SK-N-SH (cell line): ENCODE results near the gene PLEKHA6. TPM values are rescaled to one million over a fixed set of nuclear protein-coding genes. Genes with fewer than 3 reads are reported as not detected.

Source experiments
- CTCF ChIA-PET: fragments of 300-600, 350-600 bp; formaldehyde crosslinking; extraction: SDS; loops from one replicate; lab custom pipeline; 2021; lab: Yijun Ruan, JAX
- POLR2A ChIA-PET: fragments of 350-600 bp; sonication (Branson Sonifier 250); formaldehyde crosslinking; extraction: SDS; loops from one replicate; lab custom pipeline; 2020; ENCODE audit warnings: antibody characterized with exemption, inconsistent platforms; lab: Yijun Ruan, JAX
- DNase-seq: peaks from one replicate; pipeline ENCODE4 v3.0.0; 2012
- H2AFZ ChIP-seq: fragments of 200-600 bp; sonication (generic); 2 replicates; pipeline ENCODE4 v1.8.1; 2016; ENCODE audit warnings: antibody characterized with exemption, mild to moderate bottlenecking, low read depth
- H3F3A ChIP-seq: fragments of 200-600 bp; sonication (generic); replicated peaks from 2 replicates; pipeline ENCODE3; 2016; ENCODE audit warnings: antibody characterized with exemption, mild to moderate bottlenecking; ENCODE audit not compliant: insufficient read depth
- H3K27ac ChIP-seq, 2 experiments: fragments of 200-500 bp in 1 of 2; fragments of 200-600 bp in 1 of 2; sonication (Bioruptor generic) in 1 of 2; sonication (generic), shearing (Covaris generic) in 1 of 2; 2 replicates each; pipeline versions ENCODE4 v1.5.1 to v1.6.1; 2014 to 2016; ENCODE audit warnings: low read depth in 2 of 2, inconsistent platforms in 1 of 2, low read length in 1 of 2, mild to moderate bottlenecking in 1 of 2, mixed read lengths in 1 of 2
- H3K27me3 ChIP-seq: fragments of 200-600 bp; sonication (generic), shearing (Covaris generic); 2 replicates; pipeline ENCODE4 v1.6.1; 2016; ENCODE audit warnings: mixed run types; ENCODE audit not compliant: insufficient read depth
- H3K36me3 ChIP-seq, 2 experiments: fragments of 200-500 bp in 1 of 2; fragments of 200-600 bp in 1 of 2; sonication (Bioruptor generic) in 1 of 2; sonication (generic) in 1 of 2; replicated peaks in 1 of 2; 2 replicates each; pipeline versions ENCODE3 to v1.5.1; 2014 to 2016; ENCODE audit warnings: low read length in 1 of 2, mild to moderate bottlenecking in 1 of 2; ENCODE audit not compliant: insufficient read depth in 2 of 2, control insufficient read depth in 1 of 2
- H3K4me1 ChIP-seq, 2 experiments: fragments of 200-500 bp in 1 of 2; fragments of 200-600 bp in 1 of 2; sonication (Bioruptor generic) in 1 of 2; sonication (generic), shearing (Covaris generic) in 1 of 2; 2 replicates each; pipeline versions ENCODE4 v1.5.1 to v1.6.1; 2014 to 2016; ENCODE audit warnings: low read depth in 1 of 2, low read length in 1 of 2, mixed run types in 1 of 2; ENCODE audit not compliant: insufficient read depth in 2 of 2, control insufficient read depth in 1 of 2
- H3K4me2 ChIP-seq: fragments of 200-600 bp; sonication (generic), shearing (Covaris generic); 2 replicates; pipeline ENCODE4 v1.6.1; 2017; ENCODE audit warnings: mixed run types
- H3K4me3 ChIP-seq, 2 experiments: fragments of 200-500 bp in 1 of 2; fragments of 200-600 bp in 1 of 2; sonication (Bioruptor generic) in 1 of 2; sonication (generic), shearing (Covaris generic) in 1 of 2; 2 replicates each; pipeline versions ENCODE4 v1.5.1 to v1.8.1; 2014 to 2016; ENCODE audit warnings: low read depth in 2 of 2, inconsistent platforms in 1 of 2, low read length in 1 of 2, mild to moderate bottlenecking in 1 of 2, mixed read lengths in 1 of 2, moderate library complexity in 1 of 2
- H3K79me2 ChIP-seq: fragments of 200-600 bp; sonication (generic); 2 replicates; pipeline ENCODE4 v1.8.1; 2017; ENCODE audit warnings: mild to moderate bottlenecking; ENCODE audit not compliant: insufficient read depth
- H3K9ac ChIP-seq: fragments of 200-600 bp; sonication (generic); 2 replicates; pipeline ENCODE4 v1.6.1; 2017; ENCODE audit warnings: mixed run types
- H3K9me2 ChIP-seq: fragments of 200-600 bp; sonication (generic); 2 replicates; pipeline ENCODE4 v1.6.1; 2017; ENCODE audit warnings: mixed run types
- H3K9me3 ChIP-seq: fragments of 200-600 bp; sonication (generic); 2 replicates; pipeline ENCODE4 v1.6.1; 2017; ENCODE audit warnings: mixed run types, mild to moderate bottlenecking, moderate library complexity
- H4K20me1 ChIP-seq: fragments of 200-600 bp; sonication (generic); 2 replicates; pipeline ENCODE4 v1.6.1; 2017; ENCODE audit warnings: mild to moderate bottlenecking, mixed run types; ENCODE audit not compliant: insufficient read depth
- CHD2 ChIP-seq: fragments of 150-350 bp; IDR thresholded peaks from 2 replicates; pipeline ENCODE4 v1.6.1; 2018; ENCODE audit warnings: low read length; ENCODE audit not compliant: partially characterized antibody
- EP300 ChIP-seq, 2 experiments: IDR thresholded peaks; 2 replicates each; pipeline versions ENCODE4 v1.4.0 to v1.6.1; 2012; ENCODE audit warnings: borderline replicate concordance in 1 of 2, low read depth in 1 of 2, low read length in 1 of 2
- EZH2phosphoT487 ChIP-seq: fragments of 200-600 bp; sonication (generic); IDR thresholded peaks from 2 replicates; pipeline ENCODE4 v1.6.1; 2017; ENCODE audit warnings: low read depth, mixed run types, mild to moderate bottlenecking, antibody characterized with exemption, moderate library complexity, borderline replicate concordance
- FOXM1 ChIP-seq: IDR thresholded peaks from 2 replicates; pipeline ENCODE4 v1.4.0; 2012; ENCODE audit warnings: low read depth, mild to moderate bottlenecking
- GABPA ChIP-seq: IDR thresholded peaks from 2 replicates; pipeline ENCODE4 v1.4.0; 2012; ENCODE audit warnings: low read depth, mild to moderate bottlenecking
- NFIC ChIP-seq: IDR thresholded peaks from 2 replicates; pipeline ENCODE4 v1.4.0; 2012; ENCODE audit warnings: borderline replicate concordance
- POLR2AphosphoS5 ChIP-seq: IDR thresholded peaks from 2 replicates; pipeline ENCODE4 v1.6.1; 2012; ENCODE audit warnings: low read depth, low read length
- RCOR1 ChIP-seq: fragments of 150-350 bp; IDR thresholded peaks from 2 replicates; pipeline ENCODE4 v1.6.1; 2017; ENCODE audit warnings: antibody characterized with exemption, low read length
- RXRA ChIP-seq: IDR thresholded peaks from 2 replicates; pipeline ENCODE4 v1.4.0; 2012; ENCODE audit warnings: low read depth, mild to moderate bottlenecking, borderline replicate concordance
- SIN3A ChIP-seq: IDR thresholded peaks from 2 replicates; pipeline ENCODE4 v1.6.1; 2012; ENCODE audit warnings: low read depth, mild to moderate bottlenecking, low read length, moderate library complexity, borderline replicate concordance
- SMC3 ChIP-seq: IDR thresholded peaks from 2 replicates; pipeline ENCODE4 v1.6.1; 2012; ENCODE audit warnings: low read depth, low read length, improper control_type of control experiment
- YY1 ChIP-seq: IDR thresholded peaks from 2 replicates; pipeline ENCODE4 v1.4.0; 2012; ENCODE audit warnings: low read depth, mild to moderate bottlenecking
- WGBS: methylation state at CpG from one replicate; pipeline ENCODE4 v1.1.6; 2017; ENCODE audit warnings: low lambda C conversion rate; 5-methylcytosine and 5-hydroxymethylcytosine counted together
- polyA plus RNA-seq, 3 experiments: library from polyadenylated mRNA; depleted of rRNA; stranded (reverse); fragments of >200 nt; gene quantifications; 2 replicates each; pipeline ENCODE4 v1.2.3, GENCODE V29; 2012
- TF ChIP-seq, protein P1 (sequence below): IDR thresholded peaks from 2 replicates; pipeline ENCODE4; 2012
- TF ChIP-seq, protein P2 (sequence below): fragments of 150-350 bp; IDR thresholded peaks from 2 replicates; pipeline ENCODE4 v1.6.1; 2017; ENCODE audit warnings: antibody characterized with exemption, low read length, low read depth, borderline replicate concordance
- TF ChIP-seq, protein P3 (sequence below): IDR thresholded peaks from 2 replicates; pipeline ENCODE4 v1.4.0; 2012; ENCODE audit warnings: low read depth, borderline replicate concordance
- TF ChIP-seq, protein P4 (sequence below): IDR thresholded peaks from 2 replicates; pipeline ENCODE4 v1.6.1; 2012; ENCODE audit warnings: mild to moderate bottlenecking, low read depth, low read length, moderate library complexity
- TF ChIP-seq, protein P5 (sequence below): IDR thresholded peaks from 2 replicates; pipeline ENCODE4 v1.4.0; 2012; ENCODE audit warnings: low read depth
- TF ChIP-seq, protein P6 (sequence below): fragments of 200-600 bp; sonication (generic); IDR thresholded peaks from 2 replicates; pipeline ENCODE4 v1.6.1; 2017; ENCODE audit warnings: antibody characterized with exemption, mild to moderate bottlenecking, moderate library complexity

The PLEKHA6 gene
- polyA plus RNA-seq, 1 of the 3 experiments (the other 2 are of a cell fraction): 1.2 TPM

DNA sequence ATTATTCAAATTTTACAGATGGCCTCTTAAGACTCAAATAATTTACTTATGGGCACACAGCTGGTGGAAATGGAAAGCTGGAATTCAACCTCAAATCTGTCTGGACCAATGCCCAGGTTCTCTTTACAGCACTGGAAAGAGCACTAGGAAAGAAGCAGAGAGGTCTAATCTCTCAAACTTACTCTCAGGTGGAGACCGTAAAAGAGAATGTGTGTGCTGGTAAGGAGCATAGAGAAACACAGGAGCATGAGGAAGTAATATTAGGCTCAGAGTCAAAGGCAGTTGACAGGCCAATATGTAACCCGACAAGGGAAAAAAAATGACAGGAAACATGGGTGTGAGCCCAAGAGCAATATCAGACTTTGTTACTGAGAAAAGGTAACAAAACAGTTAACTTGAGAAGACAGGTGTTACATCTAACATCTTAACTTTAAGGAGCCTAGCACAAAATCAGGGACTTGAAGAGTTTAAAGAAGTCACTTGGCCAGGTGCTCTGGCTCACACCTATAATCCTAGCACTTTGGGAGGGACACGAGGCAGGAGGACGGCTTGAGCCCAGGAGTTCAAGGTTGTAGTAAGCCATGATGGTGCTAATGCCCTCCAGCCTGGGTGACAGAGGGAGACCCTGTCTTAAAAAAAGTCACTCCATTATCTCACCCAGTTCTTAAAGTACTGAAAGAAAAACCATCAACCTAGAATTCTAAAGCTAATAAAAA lies 31.2 kb upstream of the PLEKHA6 start (continued):
- TF ChIP-seq, protein P1, sequence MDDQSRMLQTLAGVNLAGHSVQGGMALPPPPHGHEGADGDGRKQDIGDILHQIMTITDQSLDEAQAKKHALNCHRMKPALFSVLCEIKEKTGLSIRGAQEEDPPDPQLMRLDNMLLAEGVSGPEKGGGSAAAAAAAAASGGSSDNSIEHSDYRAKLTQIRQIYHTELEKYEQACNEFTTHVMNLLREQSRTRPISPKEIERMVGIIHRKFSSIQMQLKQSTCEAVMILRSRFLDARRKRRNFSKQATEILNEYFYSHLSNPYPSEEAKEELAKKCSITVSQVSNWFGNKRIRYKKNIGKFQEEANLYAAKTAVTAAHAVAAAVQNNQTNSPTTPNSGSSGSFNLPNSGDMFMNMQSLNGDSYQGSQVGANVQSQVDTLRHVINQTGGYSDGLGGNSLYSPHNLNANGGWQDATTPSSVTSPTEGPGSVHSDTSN: no peak
- TF ChIP-seq NFIC (no peak), RXRA (no peak), GABPA (no peak), SIN3A (no peak), FOXM1 (no peak), CHD2 (no peak), POLR2AphosphoS5 (no peak)

DNA sequence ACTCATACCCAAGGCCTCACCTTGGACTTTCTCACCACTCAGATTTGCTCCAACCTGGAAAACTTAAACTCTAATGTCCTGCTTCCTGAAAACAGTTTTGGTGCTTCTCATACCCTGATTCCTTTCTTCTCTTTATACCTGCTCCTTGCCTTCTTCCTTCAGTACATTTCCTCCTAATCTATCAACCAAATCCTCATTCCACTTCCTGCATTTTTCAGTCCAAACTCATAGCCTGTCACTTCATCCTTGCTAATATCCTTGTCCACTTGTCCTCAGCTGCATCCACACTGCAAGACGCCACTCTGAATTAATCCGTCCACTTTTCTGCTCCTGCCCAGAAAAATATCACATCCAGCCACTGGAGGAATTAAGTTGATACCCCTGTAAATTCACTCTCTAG lies 26.0 kb upstream of the PLEKHA6 start:
- ChIA-PET CTCF (interaction anchor here (0.8 to 3.0 kb wide), 9 partner anchors 11 to 256 kb away, joined by 3 to 20 read pairs (median 4); partner anchors contain the start of gene GOLT1A), POLR2A (interaction anchor here (0.9 kb wide), 1 partner anchor 13 kb away, joined by 3 read pairs; no protein-coding TSS in a partner anchor)
- Histone ChIP-seq H3K9me3 (no peaks in the 10 kb centered on the region), H3F3A (no peaks in the 10 kb centered on the region), H3K27ac (no peak overlapping the region), H2AFZ (no peak overlapping the region), H3K4me1 (peaks cover 3 to 9% of the 10 kb centered on the region in 2 experiments; a peak in 1 of 4 replicates), H4K20me1 (no peaks in the 10 kb centered on the region), H3K79me2 (no peaks in the 10 kb centered on the region), H3K4me3 (no peak overlapping the region), H3K9me2 (no peaks in the 10 kb centered on the region), H3K4me2 (no peak overlapping the region), H3K36me3 (no peaks in the 10 kb centered on the region), H3K27me3 (no peaks in the 10 kb centered on the region), H3K9ac (no peak overlapping the region)
- 100% methylated on average over 2 of the region's 2 CpGs for WGBS
- DNase-seq: no peak
- TF ChIP-seq YY1: no peak
- TF ChIP-seq, protein P2, sequence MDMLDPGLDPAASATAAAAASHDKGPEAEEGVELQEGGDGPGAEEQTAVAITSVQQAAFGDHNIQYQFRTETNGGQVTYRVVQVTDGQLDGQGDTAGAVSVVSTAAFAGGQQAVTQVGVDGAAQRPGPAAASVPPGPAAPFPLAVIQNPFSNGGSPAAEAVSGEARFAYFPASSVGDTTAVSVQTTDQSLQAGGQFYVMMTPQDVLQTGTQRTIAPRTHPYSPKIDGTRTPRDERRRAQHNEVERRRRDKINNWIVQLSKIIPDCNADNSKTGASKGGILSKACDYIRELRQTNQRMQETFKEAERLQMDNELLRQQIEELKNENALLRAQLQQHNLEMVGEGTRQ: no peak
- no peak for TF ChIP-seq RCOR1
- TF ChIP-seq, protein P1: no peak
- no peak for TF ChIP-seq FOXM1
- TF ChIP-seq, protein P3, sequence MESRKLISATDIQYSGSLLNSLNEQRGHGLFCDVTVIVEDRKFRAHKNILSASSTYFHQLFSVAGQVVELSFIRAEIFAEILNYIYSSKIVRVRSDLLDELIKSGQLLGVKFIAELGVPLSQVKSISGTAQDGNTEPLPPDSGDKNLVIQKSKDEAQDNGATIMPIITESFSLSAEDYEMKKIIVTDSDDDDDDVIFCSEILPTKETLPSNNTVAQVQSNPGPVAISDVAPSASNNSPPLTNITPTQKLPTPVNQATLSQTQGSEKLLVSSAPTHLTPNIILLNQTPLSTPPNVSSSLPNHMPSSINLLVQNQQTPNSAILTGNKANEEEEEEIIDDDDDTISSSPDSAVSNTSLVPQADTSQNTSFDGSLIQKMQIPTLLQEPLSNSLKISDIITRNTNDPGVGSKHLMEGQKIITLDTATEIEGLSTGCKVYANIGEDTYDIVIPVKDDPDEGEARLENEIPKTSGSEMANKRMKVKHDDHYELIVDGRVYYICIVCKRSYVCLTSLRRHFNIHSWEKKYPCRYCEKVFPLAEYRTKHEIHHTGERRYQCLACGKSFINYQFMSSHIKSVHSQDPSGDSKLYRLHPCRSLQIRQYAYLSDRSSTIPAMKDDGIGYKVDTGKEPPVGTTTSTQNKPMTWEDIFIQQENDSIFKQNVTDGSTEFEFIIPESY: no peak
- TF ChIP-seq CHD2: no peak
- TF ChIP-seq EP300 (IDR thresholded peaks at IDR 0.05; ENCODE audit: borderline replicate concordance in 1 of 2, low read depth in 1 of 2, low read length in 1 of 2): no peak
- TF ChIP-seq, protein P4, sequence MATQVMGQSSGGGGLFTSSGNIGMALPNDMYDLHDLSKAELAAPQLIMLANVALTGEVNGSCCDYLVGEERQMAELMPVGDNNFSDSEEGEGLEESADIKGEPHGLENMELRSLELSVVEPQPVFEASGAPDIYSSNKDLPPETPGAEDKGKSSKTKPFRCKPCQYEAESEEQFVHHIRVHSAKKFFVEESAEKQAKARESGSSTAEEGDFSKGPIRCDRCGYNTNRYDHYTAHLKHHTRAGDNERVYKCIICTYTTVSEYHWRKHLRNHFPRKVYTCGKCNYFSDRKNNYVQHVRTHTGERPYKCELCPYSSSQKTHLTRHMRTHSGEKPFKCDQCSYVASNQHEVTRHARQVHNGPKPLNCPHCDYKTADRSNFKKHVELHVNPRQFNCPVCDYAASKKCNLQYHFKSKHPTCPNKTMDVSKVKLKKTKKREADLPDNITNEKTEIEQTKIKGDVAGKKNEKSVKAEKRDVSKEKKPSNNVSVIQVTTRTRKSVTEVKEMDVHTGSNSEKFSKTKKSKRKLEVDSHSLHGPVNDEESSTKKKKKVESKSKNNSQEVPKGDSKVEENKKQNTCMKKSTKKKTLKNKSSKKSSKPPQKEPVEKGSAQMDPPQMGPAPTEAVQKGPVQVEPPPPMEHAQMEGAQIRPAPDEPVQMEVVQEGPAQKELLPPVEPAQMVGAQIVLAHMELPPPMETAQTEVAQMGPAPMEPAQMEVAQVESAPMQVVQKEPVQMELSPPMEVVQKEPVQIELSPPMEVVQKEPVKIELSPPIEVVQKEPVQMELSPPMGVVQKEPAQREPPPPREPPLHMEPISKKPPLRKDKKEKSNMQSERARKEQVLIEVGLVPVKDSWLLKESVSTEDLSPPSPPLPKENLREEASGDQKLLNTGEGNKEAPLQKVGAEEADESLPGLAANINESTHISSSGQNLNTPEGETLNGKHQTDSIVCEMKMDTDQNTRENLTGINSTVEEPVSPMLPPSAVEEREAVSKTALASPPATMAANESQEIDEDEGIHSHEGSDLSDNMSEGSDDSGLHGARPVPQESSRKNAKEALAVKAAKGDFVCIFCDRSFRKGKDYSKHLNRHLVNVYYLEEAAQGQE: no peak
- no peak for TF ChIP-seq EZH2phosphoT487
- TF ChIP-seq SMC3: no peak
- TF ChIP-seq, protein P5, sequence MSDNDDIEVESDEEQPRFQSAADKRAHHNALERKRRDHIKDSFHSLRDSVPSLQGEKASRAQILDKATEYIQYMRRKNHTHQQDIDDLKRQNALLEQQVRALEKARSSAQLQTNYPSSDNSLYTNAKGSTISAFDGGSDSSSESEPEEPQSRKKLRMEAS: no peak
- TF ChIP-seq, protein P6, sequence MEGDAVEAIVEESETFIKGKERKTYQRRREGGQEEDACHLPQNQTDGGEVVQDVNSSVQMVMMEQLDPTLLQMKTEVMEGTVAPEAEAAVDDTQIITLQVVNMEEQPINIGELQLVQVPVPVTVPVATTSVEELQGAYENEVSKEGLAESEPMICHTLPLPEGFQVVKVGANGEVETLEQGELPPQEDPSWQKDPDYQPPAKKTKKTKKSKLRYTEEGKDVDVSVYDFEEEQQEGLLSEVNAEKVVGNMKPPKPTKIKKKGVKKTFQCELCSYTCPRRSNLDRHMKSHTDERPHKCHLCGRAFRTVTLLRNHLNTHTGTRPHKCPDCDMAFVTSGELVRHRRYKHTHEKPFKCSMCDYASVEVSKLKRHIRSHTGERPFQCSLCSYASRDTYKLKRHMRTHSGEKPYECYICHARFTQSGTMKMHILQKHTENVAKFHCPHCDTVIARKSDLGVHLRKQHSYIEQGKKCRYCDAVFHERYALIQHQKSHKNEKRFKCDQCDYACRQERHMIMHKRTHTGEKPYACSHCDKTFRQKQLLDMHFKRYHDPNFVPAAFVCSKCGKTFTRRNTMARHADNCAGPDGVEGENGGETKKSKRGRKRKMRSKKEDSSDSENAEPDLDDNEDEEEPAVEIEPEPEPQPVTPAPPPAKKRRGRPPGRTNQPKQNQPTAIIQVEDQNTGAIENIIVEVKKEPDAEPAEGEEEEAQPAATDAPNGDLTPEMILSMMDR: no peak
